Right atrium auricular region (tissue), 2 donors: Measurements from ENCODE around the gene HHIPL1. TPM values are rescaled to one million over a fixed set of nuclear protein-coding genes. Genes with fewer than 3 reads are reported as not detected.

ENCODE experiments used
- DNase-seq: peaks from one replicate; pipeline ENCODE4 v3.0.0-alpha.2; 2019; ENCODE audit warnings: low spot score
- H3K27ac ChIP-seq, 2 donors: fragments of 200-600 bp; sonication (generic); 1 replicate in 1 of 2; 2 replicates in 1 of 2; pipeline ENCODE4 v1.5.1; 2016 to 2019
- H3K27me3 ChIP-seq, 2 donors: fragments of 200-600 bp; sonication (generic); one replicate each; pipeline versions ENCODE4 v1.5.1 to v1.6.0; 2017 to 2019
- H3K36me3 ChIP-seq: fragments of 200-600 bp; sonication (generic); one replicate; pipeline ENCODE4 v1.5.1; 2016
- H3K4me1 ChIP-seq, 2 donors: fragments of 200-600 bp; sonication (generic); one replicate each; pipeline versions ENCODE4 v1.5.1 to v1.6.0; 2017 to 2019
- H3K4me3 ChIP-seq, 2 donors: fragments of 200-600 bp; sonication (generic); 1 replicate in 1 of 2; 2 replicates in 1 of 2; pipeline ENCODE4 v1.5.1; 2017 to 2019; ENCODE audit warnings: mild to moderate bottlenecking in 1 of 2, moderate library complexity in 1 of 2
- H3K9me3 ChIP-seq, 2 donors: fragments of 200-600 bp; sonication (generic); one replicate each; pipeline ENCODE4 v1.5.1; 2019
- CTCF ChIP-seq, 2 donors: fragments of 200-600 bp; sonication (generic); IDR thresholded peaks; one replicate each; pipeline ENCODE4 v1.5.1; 2019; ENCODE audit warnings: antibody characterized with exemption in 2 of 2
- total RNA-seq, 2 donors: library from RNA; depleted of rRNA; stranded (reverse); fragments of >200 nt; gene quantifications; one replicate each; pipeline ENCODE4 v1.1.0, GENCODE V29; 2016

HHIPL1 gene
- total RNA-seq, 2 donors from 2014 or later = 1.8 to 2.4 TPM

- peaks cover 0 to 23% of the 10 kb centered on the region in 2 donors for H3K4me1 ChIP-seq
- no peak for DNase-seq
- no peak for TF ChIP-seq CTCF (IDR thresholded peaks at IDR 0.05)
Observed at GRCh38 chr14:99679996-99680395, 35.1 kb downstream of the HHIPL1 start.

GRCh38 chr14:99681101-99681831, 36.3 kb downstream of the HHIPL1 start:
- Histone ChIP-seq H3K36me3 (no peaks in the 10 kb centered on the region), H3K27ac (no peak overlapping the region), H3K4me3 (no peak overlapping the region), H3K9me3 (peaks cover 4 to 12% of the 10 kb centered on the region in 2 donors), H3K4me1 (peaks cover 0 to 23% of the 10 kb centered on the region in 2 donors), H3K27me3 (no peaks in the 10 kb centered on the region)
- DNase-seq = no peak
- TF ChIP-seq CTCF (IDR thresholded peaks at IDR 0.05) = no peak

More at GRCh38 chr14:99679996-99680395, 35.1 kb downstream of the HHIPL1 start:
- no peaks in the 10 kb centered on the region for H3K36me3 ChIP-seq
- peaks cover 4 to 12% of the 10 kb centered on the region in 2 donors for H3K9me3 ChIP-seq
- no peaks in the 10 kb centered on the region for H3K27me3 ChIP-seq
- H3K27ac ChIP-seq = no peak overlapping the region
- H3K4me3 ChIP-seq = no peak overlapping the region

GRCh38 chr14:99681832-99682148, 36.9 kb downstream of the HHIPL1 start:
- no peak for DNase-seq
- TF ChIP-seq CTCF (IDR thresholded peaks at IDR 0.05) = no peak
- H3K4me1 ChIP-seq = peaks cover 0 to 23% of the 10 kb centered on the region in 2 donors
- H3K9me3 ChIP-seq = peaks cover 4 to 12% of the 10 kb centered on the region in 2 donors
- no peaks in the 10 kb centered on the region for H3K27me3 ChIP-seq
- H3K27ac ChIP-seq = no peak overlapping the region
- no peak overlapping the region for H3K4me3 ChIP-seq
- no peaks in the 10 kb centered on the region for H3K36me3 ChIP-seq

- Histone ChIP-seq H3K27me3 (no peaks in the 10 kb centered on the region), H3K4me3 (peak overlapping the region; percentile 68 to 86), H3K4me1 (peaks cover 0 to 16% of the 10 kb centered on the region in 2 donors), H3K36me3 (no peaks in the 10 kb centered on the region), H3K27ac (peak overlapping the region; percentile 84 to 86), H3K9me3 (peaks cover 0 to 8% of the 10 kb centered on the region in 2 donors)
- peak; percentile 97 for TF ChIP-seq CTCF (IDR thresholded peaks at IDR 0.05)
- peak; percentile 81 for DNase-seq
Observed at GRCh38 chr14:99682809-99683618, 38.1 kb downstream of the HHIPL1 start.

GRCh38 chr14:99683619-99684409, 38.9 kb downstream of the HHIPL1 start, which contains the start of gene CYP46A1:
TSS of gene CYP46A1 (plus strand) at chr14:99684298. CDS start at chr14:99684418, 120 bp downstream.
- peak within 1 kb of the TSS; percentile 84 to 86 for H3K27ac ChIP-seq
- no peaks in the 10 kb centered on the region for H3K36me3 ChIP-seq
- H3K9me3 ChIP-seq = no peaks in the 10 kb centered on the region
- H3K27me3 ChIP-seq = no peaks in the 10 kb centered on the region
- no peak for TF ChIP-seq CTCF (IDR thresholded peaks at IDR 0.05)
- peak; percentile 99 for DNase-seq
- peak within 1 kb of the TSS; percentile 68 to 86 for H3K4me3 ChIP-seq
- peaks cover 0 to 16% of the 10 kb centered on the region in 2 donors for H3K4me1 ChIP-seq
